ENCODE measurements around the gene F13B.
"Not testable (repeated sequence)": the region's sequence is repeated elsewhere in the genome, so short reads cannot be mapped to it uniquely, and the experiment has no call there.

The F13B gene, protein sequence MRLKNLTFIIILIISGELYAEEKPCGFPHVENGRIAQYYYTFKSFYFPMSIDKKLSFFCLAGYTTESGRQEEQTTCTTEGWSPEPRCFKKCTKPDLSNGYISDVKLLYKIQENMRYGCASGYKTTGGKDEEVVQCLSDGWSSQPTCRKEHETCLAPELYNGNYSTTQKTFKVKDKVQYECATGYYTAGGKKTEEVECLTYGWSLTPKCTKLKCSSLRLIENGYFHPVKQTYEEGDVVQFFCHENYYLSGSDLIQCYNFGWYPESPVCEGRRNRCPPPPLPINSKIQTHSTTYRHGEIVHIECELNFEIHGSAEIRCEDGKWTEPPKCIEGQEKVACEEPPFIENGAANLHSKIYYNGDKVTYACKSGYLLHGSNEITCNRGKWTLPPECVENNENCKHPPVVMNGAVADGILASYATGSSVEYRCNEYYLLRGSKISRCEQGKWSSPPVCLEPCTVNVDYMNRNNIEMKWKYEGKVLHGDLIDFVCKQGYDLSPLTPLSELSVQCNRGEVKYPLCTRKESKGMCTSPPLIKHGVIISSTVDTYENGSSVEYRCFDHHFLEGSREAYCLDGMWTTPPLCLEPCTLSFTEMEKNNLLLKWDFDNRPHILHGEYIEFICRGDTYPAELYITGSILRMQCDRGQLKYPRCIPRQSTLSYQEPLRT

GRCh38 chr1:197066719-197067456 is at the start of gene F13B:
TSS of gene F13B (minus strand) at chr1:197067260. CDS start at chr1:197067223, 37 bp downstream.
- no peak for DNase-seq (ENCODE audit: low read depth in 2 of 2)

DNA sequence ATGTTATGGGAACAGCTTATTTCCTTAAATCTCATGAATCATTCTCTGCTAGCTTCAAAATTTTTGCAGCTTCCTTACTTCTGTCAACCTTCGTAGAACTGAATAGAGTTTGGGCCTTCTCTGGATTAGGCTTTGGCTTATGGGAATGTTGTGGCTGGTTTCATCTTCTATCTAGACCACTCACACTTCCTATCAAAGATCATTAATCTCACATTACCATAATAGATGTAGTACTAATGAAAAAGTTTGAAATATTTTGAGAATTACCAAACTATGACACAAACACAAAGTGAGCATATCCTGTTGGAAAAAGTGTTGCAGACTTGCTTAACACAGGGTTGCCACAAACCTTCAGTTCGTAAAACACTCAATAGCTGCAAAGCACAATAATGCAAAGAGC is 49.1 kb upstream of the F13B start:
- no peak for DNase-seq (ENCODE audit: low read depth in 2 of 2)

GRCh38 chr1:197106869-197107268 is 39.8 kb upstream of the F13B start:
- DNase-seq (ENCODE audit: low read depth in 2 of 2): no peak

GRCh38 chr1:197103300-197103699 is 36.2 kb upstream of the F13B start:
- DNase-seq (ENCODE audit: low read depth in 2 of 2): no peak

GRCh38 chr1:197101978-197102377 is 34.9 kb upstream of the F13B start:
- DNase-seq (ENCODE audit: low read depth in 2 of 2): no peak

GRCh38 chr1:197100677-197101076 is 33.6 kb upstream of the F13B start:
- DNase-seq (ENCODE audit: low read depth in 2 of 2): no peak

- no peak for DNase-seq (ENCODE audit: low read depth in 2 of 2)
Measured at GRCh38 chr1:197099444-197099843, 32.4 kb upstream of the F13B start.

- DNase-seq (ENCODE audit: low read depth in 2 of 2): not testable (repeated sequence)
Measured at GRCh38 chr1:197096971-197097370, 29.9 kb upstream of the F13B start.

- no peak for DNase-seq (ENCODE audit: low read depth in 2 of 2)
Measured at GRCh38 chr1:197096137-197096536, 29.1 kb upstream of the F13B start.

- no peak for DNase-seq (ENCODE audit: low read depth in 2 of 2)
Measured at GRCh38 chr1:197093226-197093885, 26.3 kb upstream of the F13B start.

GRCh38 chr1:197092491-197093023 is 25.5 kb upstream of the F13B start:
- no peak for DNase-seq (ENCODE audit: low read depth in 2 of 2)

DNA sequence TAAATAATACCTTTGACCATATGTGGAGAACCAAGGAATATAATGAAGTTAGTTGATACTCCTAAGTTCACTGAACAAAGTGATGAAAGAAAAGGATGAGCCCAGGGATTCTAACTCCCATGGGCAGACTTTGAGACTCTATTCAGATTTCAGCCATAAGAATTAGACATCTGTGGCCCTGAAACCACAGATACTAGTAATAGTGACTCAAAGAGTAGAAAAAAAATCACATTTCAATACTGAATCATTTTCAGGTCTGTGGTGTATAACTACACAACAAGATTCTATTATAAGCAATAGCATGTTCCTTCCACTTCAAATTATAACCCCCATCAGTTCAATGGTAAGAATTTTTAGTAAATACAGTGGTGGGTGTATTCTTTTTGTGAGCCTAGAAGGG is 16.4 kb upstream of the F13B start:
- no peak for DNase-seq (ENCODE audit: low read depth in 2 of 2)

DNA sequence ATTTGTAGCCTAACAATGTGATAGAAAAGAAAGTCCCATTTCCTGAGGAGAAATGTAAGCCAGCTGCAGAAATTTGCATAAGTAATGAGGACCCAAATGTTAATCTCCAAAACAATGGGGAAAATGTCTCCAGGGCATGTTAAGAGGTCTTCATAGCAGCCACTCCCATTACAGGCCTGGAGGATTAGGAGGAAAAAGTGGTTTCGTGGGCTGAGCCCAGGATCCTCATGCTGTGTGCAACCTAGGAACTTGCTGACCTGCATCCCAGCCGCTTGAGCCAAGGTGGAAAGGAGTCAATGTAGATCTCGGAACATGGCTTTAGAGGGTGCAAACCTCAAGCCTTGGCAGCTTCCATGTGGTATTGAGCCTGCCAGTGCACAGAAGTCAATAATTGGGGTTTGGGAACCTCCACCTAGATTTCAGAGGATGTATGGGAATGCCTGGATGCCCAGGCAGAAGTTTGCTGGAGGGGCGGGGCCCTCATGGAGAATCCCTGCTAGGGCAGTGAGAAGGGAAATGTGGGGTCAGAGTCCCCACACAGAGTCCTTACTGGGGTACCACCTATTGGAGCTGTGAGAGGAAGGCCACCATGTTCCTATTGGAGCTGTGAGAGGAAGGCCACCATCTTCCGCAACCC is 14.2 kb upstream of the F13B start:
- no peak for DNase-seq (ENCODE audit: low read depth in 2 of 2)

DNA sequence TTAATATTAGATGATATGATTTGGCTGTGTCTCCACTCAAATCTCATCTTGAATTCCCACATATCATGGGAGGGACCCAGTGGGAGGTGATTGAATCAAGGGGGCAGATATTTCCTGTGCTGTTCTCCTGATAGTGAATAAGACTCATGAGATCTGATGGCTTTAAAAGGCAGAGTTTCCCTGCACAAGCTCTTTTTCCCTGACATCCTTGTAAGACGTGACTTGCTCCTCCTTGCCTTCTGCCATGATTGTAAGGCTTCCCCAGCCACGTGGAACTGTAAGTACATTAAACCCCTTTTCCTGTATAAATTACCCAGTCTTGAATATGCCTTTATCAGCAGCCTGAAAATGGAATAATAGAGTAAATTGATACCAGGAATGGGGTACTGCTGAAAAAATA is 13.3 kb upstream of the F13B start:
- DNase-seq (ENCODE audit: low read depth in 2 of 2): no peak

GRCh38 chr1:197076585-197076984 is 9.5 kb upstream of the F13B start:
- DNase-seq (ENCODE audit: low read depth in 2 of 2): no peak

DNA sequence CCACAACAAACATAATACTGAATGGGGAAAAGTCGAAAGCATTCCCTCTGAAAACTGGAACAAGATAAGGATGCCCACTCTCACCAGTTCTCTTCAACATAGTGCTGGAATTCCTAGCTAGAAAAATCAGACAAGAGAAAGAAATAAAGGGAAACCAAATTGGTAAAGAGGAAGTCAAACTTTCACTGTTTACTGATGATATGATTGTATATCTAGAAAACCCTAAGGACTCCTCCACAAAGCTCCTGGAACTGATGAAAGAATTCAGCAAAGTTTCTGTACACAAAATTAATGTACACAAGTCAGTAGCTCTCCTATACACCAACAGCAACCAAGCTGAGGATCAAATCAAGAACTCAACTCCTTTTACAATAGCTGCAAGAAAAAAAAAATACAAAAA is 6.9 kb upstream of the F13B start:
- no peak for DNase-seq (ENCODE audit: low read depth in 2 of 2)

- DNase-seq (ENCODE audit: low read depth in 2 of 2): no peak
Measured at GRCh38 chr1:197067457-197067818, 378 bp upstream of the F13B start.

DNA sequence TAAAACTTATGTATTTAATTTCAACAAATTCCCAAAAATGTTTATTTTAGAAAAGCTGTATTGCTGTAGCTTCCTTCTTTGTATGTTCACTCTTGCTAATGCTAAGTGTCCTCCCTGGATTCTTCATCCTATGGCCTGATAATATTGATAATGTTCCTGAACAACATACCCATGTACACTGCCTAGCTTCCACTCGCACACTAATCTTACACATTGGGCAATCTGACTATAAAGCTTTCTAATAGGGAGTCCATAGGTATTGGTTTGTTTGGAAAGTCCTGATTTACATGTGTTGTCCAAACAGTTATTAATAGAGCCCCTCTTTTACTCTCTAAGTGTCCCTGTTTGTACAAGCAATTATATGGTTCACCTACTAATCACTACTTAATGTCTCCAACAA is 783 bp downstream of the F13B start:
- DNase-seq (ENCODE audit: low read depth in 2 of 2): no peak

- DNase-seq (ENCODE audit: low read depth in 2 of 2): no peak
Measured at GRCh38 chr1:197065559-197065958, 1.5 kb downstream of the F13B start.

DNA sequence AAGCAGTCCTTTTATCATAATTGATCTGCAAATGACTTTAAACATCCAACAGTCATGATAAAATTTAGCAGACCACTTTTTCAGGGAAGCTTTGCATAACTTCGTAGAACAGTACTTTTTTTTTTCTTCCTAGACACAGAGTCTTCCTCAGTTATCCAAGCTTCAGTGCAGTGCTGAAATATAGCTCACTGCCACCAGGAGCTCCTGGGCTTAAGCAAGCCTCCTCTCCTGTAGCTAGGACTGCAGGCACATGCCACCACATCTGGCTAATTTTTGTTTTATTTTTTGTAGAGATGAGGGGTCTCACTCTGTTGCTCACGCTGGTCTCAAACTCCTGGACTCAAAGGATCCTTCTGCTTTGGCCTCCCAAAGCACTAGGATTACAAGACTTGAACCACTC is 3.8 kb downstream of the F13B start:
- DNase-seq (ENCODE audit: low read depth in 2 of 2): no peak

GRCh38 chr1:197062692-197063091 is 4.4 kb downstream of the F13B start:
- no peak for DNase-seq (ENCODE audit: low read depth in 2 of 2)
